T-helper 1 cell treated with Interleukin-12 subunit alpha and Interleukin-12 subunit beta and Interleukin-4 antibody, amounts not matched to agents 30 μg/mL and 1 μg/mL, for 36 hours (primary cell): ENCODE measurements around the gene KRT4.

Experiments used
- H3K27ac Mint-ChIP-seq: one replicate; pipeline ENCODE4 v1.8.0; 2021; ENCODE audit warnings: mild to moderate bottlenecking, mixed read lengths
- H3K27me3 Mint-ChIP-seq: one replicate; pipeline ENCODE4 v1.8.0; 2021; ENCODE audit warnings: low read depth, mixed read lengths
- H3K36me3 Mint-ChIP-seq: one replicate; pipeline ENCODE4 v1.8.0; 2021; ENCODE audit warnings: low read depth, mixed read lengths
- H3K4me1 Mint-ChIP-seq: one replicate; pipeline ENCODE4 v1.8.0; 2021; ENCODE audit warnings: low read depth, mixed read lengths
- H3K4me3 Mint-ChIP-seq: one replicate; pipeline ENCODE4 v1.8.0; 2021; ENCODE audit warnings: mild to moderate bottlenecking, moderate library complexity, mixed read lengths
- H3K9me3 Mint-ChIP-seq: one replicate; pipeline ENCODE4 v1.8.0; 2021; ENCODE audit warnings: mixed read lengths

The KRT4 gene

DNA sequence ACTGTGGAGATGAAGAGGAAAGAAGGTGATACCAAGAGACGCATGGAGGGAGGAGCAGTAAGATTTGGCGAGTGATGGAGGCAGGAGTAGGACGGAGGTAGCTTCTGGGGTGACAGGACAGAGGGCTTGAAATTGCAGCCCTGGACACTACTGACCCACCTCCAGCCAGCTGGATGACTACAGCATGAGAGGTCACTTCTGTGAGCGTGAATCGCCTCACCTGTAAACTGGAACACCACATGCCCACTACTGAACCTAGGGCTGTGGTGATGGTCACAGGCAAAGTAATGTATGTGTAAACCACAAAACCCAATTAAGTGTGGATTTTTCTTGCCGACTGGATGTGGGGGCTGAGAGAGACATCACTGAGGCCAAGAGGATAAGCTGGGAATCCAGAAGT is 6.6 kb upstream of the KRT4 start:
- Mint-ChIP-seq H3K27me3 (no peaks in the 10 kb centered on the region), H3K4me1 (no peaks in the 10 kb centered on the region), H3K4me3 (no peak overlapping the region), H3K27ac (no peak overlapping the region), H3K9me3 (no peaks in the 10 kb centered on the region), H3K36me3 (no peaks in the 10 kb centered on the region)

DNA sequence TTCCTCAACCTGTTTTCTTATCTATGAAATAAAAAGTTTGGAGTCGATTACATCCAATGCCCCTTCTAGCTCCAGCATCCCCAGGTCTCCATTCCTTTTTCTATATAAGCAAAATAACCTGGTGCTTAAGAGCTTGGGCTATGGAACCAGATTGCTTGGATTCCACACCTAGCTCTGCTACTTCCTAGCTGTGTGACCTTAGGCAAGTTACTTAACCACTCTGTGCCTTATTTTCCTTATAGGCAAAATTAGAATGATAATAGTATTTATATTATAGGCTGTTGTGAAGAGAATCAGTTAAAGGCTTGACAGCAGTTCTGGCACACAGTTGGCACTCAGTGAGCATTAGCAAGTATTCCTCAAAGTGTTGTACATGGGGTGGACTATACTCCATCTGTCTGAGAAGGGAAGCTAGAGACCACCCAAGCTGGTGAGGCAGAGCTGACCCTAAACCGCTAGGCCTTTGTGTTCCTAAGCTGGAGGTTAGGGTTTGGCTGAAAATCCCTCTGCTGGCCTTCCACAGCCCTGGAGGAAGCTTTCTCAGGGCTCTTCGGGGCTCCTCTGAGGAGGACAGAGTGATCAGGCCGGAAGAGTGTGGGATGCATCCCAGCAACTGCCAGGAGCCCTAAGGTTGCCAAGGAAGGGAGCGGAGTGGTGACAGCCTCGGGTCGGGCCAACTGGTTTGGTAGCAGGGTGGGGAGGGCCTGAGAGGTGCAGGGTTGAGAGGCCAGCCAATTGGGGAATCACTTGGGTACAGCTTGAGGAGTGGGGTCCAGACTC is 6.0 kb upstream of the KRT4 start:
- Mint-ChIP-seq H3K27ac (no peak overlapping the region), H3K4me3 (no peak overlapping the region), H3K36me3 (no peaks in the 10 kb centered on the region), H3K4me1 (no peaks in the 10 kb centered on the region), H3K27me3 (no peaks in the 10 kb centered on the region), H3K9me3 (no peaks in the 10 kb centered on the region)

DNA sequence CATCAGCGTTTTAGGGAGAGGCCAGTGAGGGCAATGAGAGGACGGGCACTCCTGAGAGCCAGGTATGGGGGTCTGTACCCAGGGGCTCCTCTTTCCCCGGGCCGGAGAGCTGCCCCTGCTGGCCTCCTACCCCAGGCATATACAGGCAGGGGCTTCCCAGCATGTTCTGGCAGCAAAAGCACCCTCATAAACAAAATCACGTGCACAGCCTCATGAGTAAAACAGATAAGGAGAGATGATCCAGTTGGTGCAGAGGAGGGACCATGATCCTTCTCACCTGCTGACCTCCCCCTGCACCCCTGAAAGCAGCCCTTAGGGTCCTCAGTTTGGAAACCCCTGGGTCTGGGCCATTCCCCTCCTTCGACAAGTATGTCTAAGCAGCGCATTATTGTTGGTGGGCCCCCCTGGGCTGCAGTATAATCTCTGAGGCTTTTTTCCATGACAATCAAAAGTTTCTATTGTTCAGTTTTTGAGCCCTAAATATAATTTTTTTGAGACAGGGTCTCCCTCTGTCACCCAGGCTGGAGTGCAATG is 5.0 kb upstream of the KRT4 start:
- Mint-ChIP-seq H3K27me3 (no peaks in the 10 kb centered on the region), H3K27ac (no peak overlapping the region), H3K4me1 (no peaks in the 10 kb centered on the region), H3K9me3 (no peaks in the 10 kb centered on the region), H3K36me3 (no peaks in the 10 kb centered on the region), H3K4me3 (no peak overlapping the region)

DNA sequence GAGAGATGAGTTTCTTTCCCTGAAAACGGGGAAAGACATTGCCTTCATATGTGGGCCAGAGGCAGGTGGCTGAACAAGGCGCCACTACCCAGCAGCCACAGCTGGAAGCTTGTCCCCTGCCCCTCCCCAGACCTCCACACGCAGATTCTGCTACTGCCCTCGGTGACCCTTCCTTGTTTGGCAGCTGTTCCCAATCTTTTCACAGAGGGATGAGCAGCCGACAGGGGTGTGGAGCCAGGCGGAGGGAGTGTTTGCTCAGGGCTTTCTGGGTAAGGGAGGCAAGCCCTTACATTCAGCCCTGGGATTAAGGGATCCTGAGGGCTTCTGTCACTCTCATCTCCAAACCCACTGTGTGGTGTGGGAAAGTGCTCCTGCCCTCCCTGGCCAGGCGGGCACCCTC is 4.5 kb upstream of the KRT4 start:
- no peaks in the 10 kb centered on the region for H3K4me1 Mint-ChIP-seq
- no peak overlapping the region for H3K4me3 Mint-ChIP-seq
- H3K36me3 Mint-ChIP-seq = no peaks in the 10 kb centered on the region
- no peak overlapping the region for H3K27ac Mint-ChIP-seq
- no peaks in the 10 kb centered on the region for H3K27me3 Mint-ChIP-seq
- H3K9me3 Mint-ChIP-seq = no peaks in the 10 kb centered on the region

DNA sequence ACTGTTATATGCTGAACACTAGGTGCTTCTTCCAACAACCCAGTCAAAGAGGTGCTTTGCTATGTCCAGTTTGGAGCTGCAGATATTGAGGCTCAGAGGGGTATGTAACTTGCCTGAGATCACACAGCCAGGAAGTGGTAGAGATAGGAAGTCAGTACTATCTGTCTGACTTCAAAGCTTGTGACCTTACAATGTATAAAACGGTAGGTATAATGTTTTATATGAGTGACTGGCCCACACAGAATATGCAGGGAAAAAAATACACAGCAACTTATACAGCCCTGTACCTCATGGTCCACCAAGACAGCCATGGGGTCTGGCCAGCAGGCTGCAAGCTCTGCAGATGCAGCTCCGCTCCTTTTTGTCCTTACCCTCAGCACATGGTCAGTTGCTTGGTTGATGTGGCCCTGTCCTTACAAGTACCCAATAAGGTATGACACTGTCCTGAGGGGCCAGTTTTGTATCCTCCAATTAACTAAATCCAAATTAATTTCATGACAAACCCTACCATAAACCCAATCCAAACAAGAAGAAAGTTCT is 3.9 kb upstream of the KRT4 start:
- H3K27ac Mint-ChIP-seq = no peak overlapping the region
- no peak overlapping the region for H3K4me3 Mint-ChIP-seq
- no peaks in the 10 kb centered on the region for H3K9me3 Mint-ChIP-seq
- no peaks in the 10 kb centered on the region for H3K4me1 Mint-ChIP-seq
- H3K27me3 Mint-ChIP-seq = no peaks in the 10 kb centered on the region
- H3K36me3 Mint-ChIP-seq = no peaks in the 10 kb centered on the region

DNA sequence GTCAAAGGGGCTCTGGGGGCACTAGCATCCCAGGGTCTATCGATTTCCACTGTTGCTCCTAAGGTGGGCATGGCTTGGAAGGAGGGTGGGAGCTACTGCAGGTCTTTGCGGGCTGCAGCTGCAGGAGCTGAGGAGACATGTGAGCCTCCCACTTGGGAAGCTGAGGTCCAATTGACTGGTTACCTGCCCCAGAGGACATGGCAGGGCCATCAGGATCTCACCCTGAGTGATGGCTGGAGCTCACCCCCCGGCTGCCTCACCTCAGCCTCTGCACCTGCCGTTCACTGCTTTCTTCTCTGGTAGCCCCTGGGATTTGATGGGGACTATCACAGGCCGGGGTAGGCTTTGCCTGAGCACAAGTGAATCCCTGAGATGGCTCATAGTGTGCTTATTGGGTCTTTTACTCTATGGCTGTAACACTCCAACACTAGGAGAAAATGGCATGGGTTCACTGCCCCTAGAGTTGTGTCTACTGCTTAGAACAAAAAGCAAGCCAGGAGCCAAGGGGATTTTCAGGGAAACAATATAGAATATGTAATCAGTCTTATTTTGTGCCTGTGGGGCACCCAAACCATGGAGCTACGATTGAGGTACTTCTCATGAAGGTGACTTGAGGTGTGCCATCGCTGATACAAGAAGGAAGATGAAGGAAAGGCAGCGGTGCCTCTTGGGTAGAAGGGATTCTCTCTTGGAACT is 3.2 kb upstream of the KRT4 start:
- no peaks in the 10 kb centered on the region for H3K36me3 Mint-ChIP-seq
- H3K4me1 Mint-ChIP-seq = no peaks in the 10 kb centered on the region
- no peaks in the 10 kb centered on the region for H3K9me3 Mint-ChIP-seq
- H3K4me3 Mint-ChIP-seq = no peak overlapping the region
- H3K27ac Mint-ChIP-seq = no peak overlapping the region
- no peaks in the 10 kb centered on the region for H3K27me3 Mint-ChIP-seq

DNA sequence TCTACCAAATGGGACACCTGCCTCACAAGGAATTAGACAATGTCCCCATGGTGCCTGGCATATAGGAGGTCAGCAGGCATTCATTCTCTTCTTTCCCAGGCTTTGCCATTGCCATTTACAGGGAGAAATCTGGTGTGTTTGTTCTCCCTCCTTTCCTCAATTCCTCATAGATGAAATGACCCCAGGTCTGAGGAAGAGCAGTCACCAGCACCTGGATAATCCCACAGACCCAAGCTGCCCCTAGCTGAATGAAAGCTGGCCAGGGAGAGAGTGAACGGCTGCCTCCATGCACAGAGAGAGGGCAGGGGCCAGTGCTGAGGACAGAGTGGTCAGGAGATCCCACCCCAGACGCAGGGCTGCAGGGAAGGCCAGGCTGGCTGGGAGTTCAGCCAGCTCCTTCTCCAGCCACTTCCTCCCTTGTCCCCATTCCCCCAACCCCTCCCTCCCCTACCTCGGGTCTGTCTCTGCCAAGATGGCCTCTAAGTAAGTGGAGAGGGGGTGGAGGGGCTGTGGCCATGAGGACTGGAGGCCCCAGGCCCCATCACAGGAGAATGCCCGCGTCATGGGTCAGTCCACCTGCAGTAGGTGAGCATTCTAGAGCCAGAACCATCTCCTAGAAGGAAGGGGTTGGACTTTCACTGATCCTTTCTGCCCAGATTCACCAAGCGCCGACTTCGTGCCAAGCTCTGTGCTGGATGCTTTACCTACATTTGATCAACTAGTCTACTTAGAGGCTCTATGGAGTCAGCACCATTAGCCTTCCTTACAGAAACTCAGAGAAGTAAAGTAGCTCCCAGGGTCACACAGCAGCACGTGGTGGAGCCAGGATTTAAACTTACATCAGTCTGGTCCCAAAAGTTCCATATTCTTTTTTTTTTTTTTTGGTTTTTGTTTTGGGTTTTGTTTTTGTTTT is 2.0 kb upstream of the KRT4 start:
- H3K4me1 Mint-ChIP-seq = no peaks in the 10 kb centered on the region
- H3K27ac Mint-ChIP-seq = no peak overlapping the region
- H3K9me3 Mint-ChIP-seq = no peaks in the 10 kb centered on the region
- H3K27me3 Mint-ChIP-seq = no peaks in the 10 kb centered on the region
- H3K4me3 Mint-ChIP-seq = no peak overlapping the region
- H3K36me3 Mint-ChIP-seq = no peaks in the 10 kb centered on the region

DNA sequence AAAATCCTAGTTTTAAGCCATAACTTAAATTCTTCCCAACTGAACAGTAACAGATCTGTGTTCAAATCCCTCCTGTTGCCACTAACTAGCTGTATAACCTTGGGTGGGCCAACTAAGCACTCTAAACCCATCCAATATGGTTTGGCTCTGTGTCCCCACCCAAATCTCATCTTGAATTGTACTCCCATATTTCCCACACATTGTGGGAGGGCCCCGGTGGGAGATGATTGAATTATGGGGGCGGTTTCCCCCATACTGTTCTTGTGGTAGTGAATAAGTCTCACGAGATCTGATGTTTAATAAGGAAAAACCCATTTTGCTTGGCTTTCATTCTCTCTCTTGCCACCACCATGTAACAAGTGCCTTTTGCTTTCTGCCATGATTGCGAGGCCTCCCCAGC is 1.2 kb upstream of the KRT4 start:
- Mint-ChIP-seq H3K36me3 (no peaks in the 10 kb centered on the region), H3K4me1 (no peaks in the 10 kb centered on the region), H3K27ac (no peak overlapping the region), H3K4me3 (no peak overlapping the region), H3K9me3 (no peaks in the 10 kb centered on the region), H3K27me3 (no peaks in the 10 kb centered on the region)

DNA sequence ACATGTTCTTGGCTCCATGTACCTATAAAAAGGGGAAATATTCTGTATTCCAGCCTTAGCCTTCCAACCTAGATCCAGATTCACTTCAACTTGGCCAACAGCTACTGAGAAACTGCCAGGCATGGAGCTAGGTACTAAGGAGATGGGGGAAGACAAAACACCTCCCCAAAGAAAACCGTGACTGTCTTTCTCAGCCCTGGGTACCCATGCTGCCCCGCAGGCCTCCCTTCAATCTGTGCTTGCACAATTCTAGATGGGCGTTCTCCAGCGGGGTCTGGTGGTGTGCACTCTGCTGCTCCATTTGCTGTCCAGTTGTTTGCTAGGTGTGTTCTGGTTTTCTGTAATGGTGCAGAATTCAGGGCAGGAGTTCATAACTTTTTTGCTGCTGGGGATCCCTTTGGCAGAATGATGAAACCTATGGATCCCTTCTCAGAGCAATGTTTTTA is 817 bp upstream of the KRT4 start:
- Mint-ChIP-seq H3K27me3 (no peaks in the 10 kb centered on the region), H3K36me3 (no peaks in the 10 kb centered on the region), H3K4me3 (no peak overlapping the region), H3K27ac (no peak overlapping the region), H3K4me1 (no peaks in the 10 kb centered on the region), H3K9me3 (no peaks in the 10 kb centered on the region)

DNA sequence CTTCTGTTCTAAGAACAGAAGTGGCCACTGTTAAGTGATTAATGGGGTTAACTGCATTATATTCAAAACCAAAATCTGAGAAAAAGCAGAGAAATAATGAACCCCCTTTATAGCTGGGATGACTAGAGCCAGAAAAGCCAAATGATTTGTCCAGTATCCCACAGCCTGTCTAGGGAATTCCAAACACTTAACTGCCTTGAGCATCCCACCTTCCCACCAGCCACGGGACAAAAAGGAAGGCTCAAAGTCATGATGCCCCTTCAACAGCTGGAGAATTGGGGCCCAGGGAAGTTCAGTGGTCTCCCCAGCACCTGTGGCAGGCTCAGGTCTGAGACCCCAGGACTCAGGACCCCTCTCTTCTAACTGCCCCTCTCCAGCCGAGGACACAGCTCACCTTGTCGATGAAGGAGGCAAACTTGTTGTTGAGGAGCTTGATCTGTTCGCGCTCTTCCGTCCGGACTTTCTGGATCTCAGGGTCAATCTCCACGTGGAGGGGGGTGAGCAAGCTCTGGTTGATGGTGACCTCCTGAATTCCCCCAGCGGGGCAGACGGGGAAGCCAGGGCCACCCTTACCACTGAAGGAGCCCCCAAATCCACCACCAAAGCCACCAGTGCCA is 605 bp downstream of the KRT4 start:
- Mint-ChIP-seq H3K4me1 (no peaks in the 10 kb centered on the region), H3K4me3 (no peak overlapping the region), H3K27ac (no peak overlapping the region), H3K9me3 (no peaks in the 10 kb centered on the region), H3K36me3 (no peaks in the 10 kb centered on the region), H3K27me3 (peaks cover 7% of the 10 kb centered on the region)

DNA sequence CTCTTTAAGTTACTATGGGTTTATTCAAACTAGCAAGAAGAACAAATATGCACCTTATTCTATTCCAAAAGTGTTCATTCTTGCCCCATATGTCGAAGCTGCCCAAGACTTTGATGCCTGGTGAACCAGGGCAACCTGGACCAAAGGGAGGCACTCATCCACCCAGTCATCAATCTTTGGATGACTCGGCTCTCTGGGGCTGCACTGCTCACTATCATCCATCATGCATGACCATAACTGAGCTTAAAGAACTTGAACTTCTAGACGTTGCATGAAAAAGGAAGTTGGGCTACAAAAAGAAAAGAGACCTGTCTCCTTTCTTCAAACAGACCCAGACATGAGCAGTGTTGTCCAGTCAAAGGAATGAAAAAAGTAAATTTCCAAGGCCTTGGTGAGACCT is 1.2 kb downstream of the KRT4 start:
- Mint-ChIP-seq H3K27ac (no peak overlapping the region), H3K9me3 (no peaks in the 10 kb centered on the region), H3K4me3 (no peak overlapping the region), H3K4me1 (no peaks in the 10 kb centered on the region), H3K27me3 (peaks cover 7% of the 10 kb centered on the region), H3K36me3 (no peaks in the 10 kb centered on the region)

DNA sequence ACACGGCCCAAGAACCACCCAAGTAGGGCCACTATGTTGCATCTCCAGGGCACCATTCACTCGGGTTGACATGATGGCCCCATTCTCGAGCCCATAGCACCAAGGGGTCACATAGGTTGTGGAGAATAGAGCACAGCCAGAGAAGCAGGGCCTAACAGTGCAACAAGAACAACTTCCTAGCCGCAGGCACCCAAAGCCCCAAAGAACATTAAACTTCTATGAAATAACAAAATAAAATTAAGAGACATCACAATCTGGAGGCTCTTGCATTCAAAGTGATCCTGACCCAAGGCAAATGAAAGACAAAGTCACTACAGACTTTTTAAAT is 1.9 kb downstream of the KRT4 start:
- Mint-ChIP-seq H3K4me3 (no peak overlapping the region), H3K9me3 (no peaks in the 10 kb centered on the region), H3K27ac (no peak overlapping the region), H3K36me3 (no peaks in the 10 kb centered on the region), H3K4me1 (no peaks in the 10 kb centered on the region), H3K27me3 (peaks cover 7% of the 10 kb centered on the region)

DNA sequence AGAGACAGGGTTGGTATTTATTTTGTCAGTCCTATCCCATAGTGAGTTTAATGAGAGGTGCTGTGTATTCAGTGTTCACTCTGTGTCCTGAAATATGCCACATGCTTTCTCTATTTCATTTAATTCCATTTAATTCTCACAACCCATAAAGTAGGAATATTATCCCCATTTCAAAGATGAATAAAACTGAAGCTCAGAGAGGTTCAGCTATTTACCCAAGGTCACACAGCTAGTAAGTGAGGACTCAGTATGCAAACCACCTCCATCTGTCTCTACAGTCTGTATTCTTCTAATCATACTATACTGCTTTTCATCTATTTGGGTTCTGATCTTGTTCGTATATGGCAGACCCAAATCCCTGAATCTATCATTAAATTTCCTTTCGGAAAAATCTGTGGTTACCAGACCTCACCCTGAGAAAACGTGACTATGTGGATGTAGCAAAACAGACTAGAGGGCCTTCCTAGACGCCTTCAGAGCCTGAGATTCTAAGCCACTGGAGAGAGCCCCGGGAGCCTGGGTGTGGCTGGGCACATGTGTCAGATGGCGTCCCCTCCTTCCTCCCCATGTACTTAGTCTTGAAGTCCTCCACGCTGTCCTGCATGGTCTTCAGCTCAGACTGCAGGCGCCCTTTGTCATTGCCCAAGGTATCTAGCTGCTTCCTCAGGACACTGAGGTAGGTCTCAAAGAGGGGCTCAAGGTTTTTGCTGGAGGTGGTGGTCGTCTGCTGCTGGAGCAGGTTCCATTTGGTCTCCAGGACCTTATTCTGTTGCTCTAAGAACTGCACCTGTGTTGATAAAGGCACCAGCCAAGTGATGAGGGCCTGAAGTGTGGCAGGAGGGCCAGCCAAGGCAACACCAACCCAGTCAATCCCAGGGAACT is 2.5 kb downstream of the KRT4 start:
- H3K27me3 Mint-ChIP-seq = peaks cover 7% of the 10 kb centered on the region

More for the DNA sequence above, 2.5 kb downstream of the KRT4 start:
- H3K4me1 Mint-ChIP-seq = no peaks in the 10 kb centered on the region
- H3K27ac Mint-ChIP-seq = no peak overlapping the region
- H3K36me3 Mint-ChIP-seq = no peaks in the 10 kb centered on the region
- no peaks in the 10 kb centered on the region for H3K9me3 Mint-ChIP-seq
- H3K4me3 Mint-ChIP-seq = no peak overlapping the region
